Peyer's patch (tissue), 4 donors: ENCODE results near the gene PGLYRP4. TPM values are rescaled to one million over a fixed set of nuclear protein-coding genes. Genes with fewer than 3 reads are reported as not detected.

ENCODE experiments used
- DNase-seq, 3 donors: peaks; one replicate each; pipeline ENCODE4 v3.0.0-alpha.2; 2017 to 2019
- H3K27ac ChIP-seq, 4 donors: fragments of 200-600 bp; sonication (generic); one replicate each; pipeline ENCODE4 v1.5.1; 2016 to 2019
- H3K27me3 ChIP-seq, 2 donors: fragments of 200-600 bp; sonication (generic); one replicate each; pipeline ENCODE4 v1.5.1; 2019
- H3K36me3 ChIP-seq, 3 donors: fragments of 200-600 bp; sonication (generic); one replicate each; pipeline ENCODE4 v1.5.1; 2016 to 2019
- H3K4me1 ChIP-seq, 4 donors: fragments of 200-600 bp; sonication (generic); one replicate each; pipeline ENCODE4 v1.5.1; 2016 to 2019
- H3K4me3 ChIP-seq, 4 donors: fragments of 200-600 bp; sonication (generic); 1 replicate in 3 of 4; 2 replicates in 1 of 4; pipeline ENCODE4 v1.5.1; 2016 to 2019; ENCODE audit warnings: mild to moderate bottlenecking in 1 of 4
- H3K9me3 ChIP-seq, 4 donors: fragments of 200-600 bp; sonication (generic); one replicate each; pipeline ENCODE4 v1.5.1; 2016 to 2019; ENCODE audit warnings: mild to moderate bottlenecking in 1 of 4
- POLR2A ChIP-seq, 2 donors: fragments of 450-650 bp; IDR thresholded peaks; one replicate each; pipeline ENCODE4 v1.5.1; 2017; ENCODE audit warnings: antibody characterized with exemption in 2 of 2, mild to moderate bottlenecking in 2 of 2, moderate library complexity in 2 of 2
- total RNA-seq, 4 donors: library from RNA; depleted of rRNA; stranded (reverse); fragments of >200 nt; gene quantifications; one replicate each; pipeline ENCODE4 v1.1.0, GENCODE V29; 2016
- TF ChIP-seq, protein P1 (sequence below), 6 experiments: fragments of 450-650 bp in 4 of 6; fragments of 200-600 bp in 2 of 6; sonication (generic) in 1 of 6; IDR thresholded peaks; one replicate each; pipeline ENCODE4 v1.5.1; 2017 to 2019; ENCODE audit warnings: antibody characterized with exemption in 6 of 6, mild to moderate bottlenecking in 3 of 6, moderate library complexity in 1 of 6

PGLYRP4 gene
- total RNA-seq, 4 donors from 2014 or later: not detected

DNA sequence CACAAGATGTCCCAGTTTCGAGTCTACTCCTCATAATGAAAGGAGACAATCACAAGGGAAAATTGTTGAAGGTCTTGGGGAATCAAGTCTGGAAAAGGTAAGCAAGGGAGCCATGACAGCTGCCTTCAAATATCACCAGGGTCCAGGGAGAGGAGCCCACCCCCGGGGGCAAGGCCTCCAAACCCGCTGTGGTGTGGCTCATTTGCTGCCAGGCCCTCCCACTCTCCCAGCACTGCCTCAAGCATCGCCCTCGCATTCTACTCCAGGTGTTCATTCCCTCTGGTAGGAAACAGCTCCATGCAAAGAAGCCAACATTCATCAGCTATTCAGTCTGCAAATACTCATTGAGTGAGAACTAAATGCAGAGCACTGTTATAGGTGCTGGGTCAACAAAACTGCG lies 17.6 kb upstream of the PGLYRP4 start:
- Histone ChIP-seq H3K27me3 (no peaks in the 10 kb centered on the region), H3K4me1 (no peaks in the 10 kb centered on the region), H3K9me3 (no peaks in the 10 kb centered on the region), H3K4me3 (no peak overlapping the region), H3K36me3 (no peaks in the 10 kb centered on the region), H3K27ac (no peak overlapping the region)
- no peak for DNase-seq
- TF ChIP-seq POLR2A (IDR thresholded peaks at IDR 0.05): no peak
- TF ChIP-seq, protein P1, sequence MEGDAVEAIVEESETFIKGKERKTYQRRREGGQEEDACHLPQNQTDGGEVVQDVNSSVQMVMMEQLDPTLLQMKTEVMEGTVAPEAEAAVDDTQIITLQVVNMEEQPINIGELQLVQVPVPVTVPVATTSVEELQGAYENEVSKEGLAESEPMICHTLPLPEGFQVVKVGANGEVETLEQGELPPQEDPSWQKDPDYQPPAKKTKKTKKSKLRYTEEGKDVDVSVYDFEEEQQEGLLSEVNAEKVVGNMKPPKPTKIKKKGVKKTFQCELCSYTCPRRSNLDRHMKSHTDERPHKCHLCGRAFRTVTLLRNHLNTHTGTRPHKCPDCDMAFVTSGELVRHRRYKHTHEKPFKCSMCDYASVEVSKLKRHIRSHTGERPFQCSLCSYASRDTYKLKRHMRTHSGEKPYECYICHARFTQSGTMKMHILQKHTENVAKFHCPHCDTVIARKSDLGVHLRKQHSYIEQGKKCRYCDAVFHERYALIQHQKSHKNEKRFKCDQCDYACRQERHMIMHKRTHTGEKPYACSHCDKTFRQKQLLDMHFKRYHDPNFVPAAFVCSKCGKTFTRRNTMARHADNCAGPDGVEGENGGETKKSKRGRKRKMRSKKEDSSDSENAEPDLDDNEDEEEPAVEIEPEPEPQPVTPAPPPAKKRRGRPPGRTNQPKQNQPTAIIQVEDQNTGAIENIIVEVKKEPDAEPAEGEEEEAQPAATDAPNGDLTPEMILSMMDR (IDR thresholded peaks at IDR 0.05): no peak

DNA sequence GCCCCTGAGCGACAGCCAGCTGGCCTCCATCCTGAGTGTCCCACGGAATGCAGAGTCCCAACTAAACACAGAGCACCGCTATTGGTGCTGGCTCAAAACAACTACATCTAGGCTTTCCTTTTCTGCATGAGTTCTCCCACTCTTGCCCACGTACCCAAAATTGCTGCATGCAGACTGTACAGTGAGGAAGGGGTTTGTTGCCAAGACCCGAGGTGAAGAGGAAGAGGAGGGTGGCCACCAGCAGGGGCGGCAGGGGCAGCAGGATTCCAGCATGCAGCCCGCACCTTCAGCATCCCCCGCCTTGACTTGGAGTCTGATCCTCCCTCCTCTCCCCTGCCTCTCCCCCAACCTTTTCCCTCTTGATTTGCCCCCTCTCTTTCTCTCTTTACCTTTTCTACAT lies 17.1 kb upstream of the PGLYRP4 start:
- Histone ChIP-seq H3K27ac (no peak overlapping the region), H3K4me1 (no peaks in the 10 kb centered on the region)

DNA sequence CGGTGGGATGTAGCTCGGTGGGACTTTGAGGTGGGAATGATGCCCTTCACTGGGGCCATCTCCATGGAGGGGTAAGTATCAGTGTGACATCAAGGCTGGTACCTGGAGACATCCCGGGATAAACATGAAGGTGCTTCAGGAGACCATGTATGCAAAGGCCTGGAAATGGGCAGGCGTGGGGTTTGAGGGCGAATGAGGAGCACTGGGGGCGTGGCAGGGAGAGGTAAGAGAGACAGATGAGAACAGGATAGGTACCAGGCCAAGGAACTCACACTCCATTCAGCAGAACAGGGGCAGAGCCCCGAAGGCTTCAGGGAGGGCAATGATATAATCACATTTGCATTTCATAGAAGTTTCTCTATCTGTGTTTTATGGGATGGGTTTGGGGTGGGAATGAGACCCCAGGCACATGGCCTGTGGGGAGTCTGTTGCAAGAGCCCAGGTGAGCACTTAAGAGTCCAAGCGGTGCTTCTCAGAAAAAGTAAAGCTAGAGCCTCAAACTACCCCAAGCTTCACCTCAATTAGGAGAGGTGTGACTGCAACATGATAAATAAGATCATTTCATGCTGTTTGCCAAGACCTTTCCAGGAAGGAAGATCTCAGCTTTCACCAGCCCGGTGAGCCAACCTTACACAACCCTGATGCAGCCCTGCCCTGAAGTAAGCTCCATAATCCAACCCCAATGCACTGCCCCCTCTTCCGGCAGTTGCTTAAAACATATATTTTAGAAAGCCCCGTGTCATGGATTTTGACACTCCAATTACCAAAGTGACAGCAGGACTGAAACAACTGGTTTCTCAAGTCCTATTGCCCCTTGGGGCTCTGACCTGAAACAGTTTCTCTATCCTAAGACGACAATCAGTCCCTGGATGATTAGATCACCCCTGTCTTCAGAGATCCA lies 16.4 kb upstream of the PGLYRP4 start:
- no peaks in the 10 kb centered on the region for H3K27me3 ChIP-seq
- H3K4me1 ChIP-seq: no peaks in the 10 kb centered on the region
- DNase-seq: no peak
- no peak for TF ChIP-seq POLR2A (IDR thresholded peaks at IDR 0.05)
- TF ChIP-seq, protein P1 (IDR thresholded peaks at IDR 0.05): no peak
- no peaks in the 10 kb centered on the region for H3K36me3 ChIP-seq
- H3K4me3 ChIP-seq: no peak overlapping the region
- no peaks in the 10 kb centered on the region for H3K9me3 ChIP-seq
- H3K27ac ChIP-seq: no peak overlapping the region

More for the DNA sequence above, 17.1 kb upstream of the PGLYRP4 start:
- Histone ChIP-seq H3K9me3 (no peaks in the 10 kb centered on the region), H3K36me3 (no peaks in the 10 kb centered on the region), H3K27me3 (no peaks in the 10 kb centered on the region), H3K4me3 (no peak overlapping the region)
- DNase-seq: no peak
- TF ChIP-seq, protein P1 (IDR thresholded peaks at IDR 0.05): no peak
- no peak for TF ChIP-seq POLR2A (IDR thresholded peaks at IDR 0.05)

DNA sequence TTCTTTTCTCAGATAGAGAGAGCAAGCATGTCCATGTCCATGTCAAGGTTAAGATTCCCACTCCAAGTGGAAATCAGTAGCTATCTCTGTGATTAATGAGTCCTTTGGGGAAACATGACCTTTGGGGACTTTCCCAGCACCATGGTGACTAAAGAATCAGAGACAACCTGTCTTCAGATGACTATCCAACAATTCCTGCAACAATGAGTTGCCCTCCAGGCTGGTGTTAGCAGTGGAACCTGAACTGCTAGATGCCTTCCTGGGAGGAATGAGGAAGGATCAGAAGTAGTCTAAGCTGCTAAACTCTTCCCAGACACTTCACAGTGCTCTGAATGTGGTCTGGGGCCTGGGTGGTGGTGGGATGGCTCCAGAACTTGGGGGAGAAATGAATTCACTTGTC lies 15.5 kb upstream of the PGLYRP4 start:
- no peak for DNase-seq
- no peak overlapping the region for H3K4me3 ChIP-seq

DNA sequence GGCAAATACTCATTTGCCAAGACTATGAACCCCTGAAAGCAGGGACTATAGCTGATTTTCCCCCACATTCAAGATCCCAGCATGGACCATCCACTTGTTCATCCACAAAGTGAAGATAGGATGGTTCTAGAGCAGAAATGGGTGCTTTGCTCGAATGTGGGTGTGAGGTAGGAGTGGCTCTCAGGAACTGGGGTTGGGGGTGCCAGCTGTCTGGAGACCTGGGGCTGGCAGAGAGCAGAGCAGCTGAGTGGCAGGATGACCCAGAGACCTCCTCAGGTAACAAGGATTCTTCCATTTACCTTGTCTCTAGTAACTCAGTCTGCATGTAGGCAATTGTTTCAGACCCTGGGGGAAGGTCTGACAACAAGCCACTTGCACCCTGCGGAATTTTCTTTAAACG lies 15.0 kb upstream of the PGLYRP4 start:
- TF ChIP-seq, protein P1 (IDR thresholded peaks at IDR 0.05): no peak
- no peak for TF ChIP-seq POLR2A (IDR thresholded peaks at IDR 0.05)
- no peak for DNase-seq

More for the DNA sequence above, 15.5 kb upstream of the PGLYRP4 start:
- Histone ChIP-seq H3K36me3 (no peaks in the 10 kb centered on the region), H3K27me3 (no peaks in the 10 kb centered on the region), H3K27ac (no peak overlapping the region), H3K9me3 (no peaks in the 10 kb centered on the region), H3K4me1 (no peaks in the 10 kb centered on the region)
- TF ChIP-seq POLR2A (IDR thresholded peaks at IDR 0.05): no peak
- TF ChIP-seq, protein P1 (IDR thresholded peaks at IDR 0.05): no peak

More for the DNA sequence above, 15.0 kb upstream of the PGLYRP4 start:
- no peaks in the 10 kb centered on the region for H3K27me3 ChIP-seq
- no peak overlapping the region for H3K27ac ChIP-seq
- no peaks in the 10 kb centered on the region for H3K9me3 ChIP-seq
- H3K4me3 ChIP-seq: no peak overlapping the region
- no peaks in the 10 kb centered on the region for H3K36me3 ChIP-seq
- no peaks in the 10 kb centered on the region for H3K4me1 ChIP-seq
